ENCODE measurements around the gene RNF38.
"Not testable (repeated sequence)": the region's sequence is repeated elsewhere in the genome, so short reads cannot be mapped to it uniquely, and the experiment has no call there.

The RNF38 gene

DNA sequence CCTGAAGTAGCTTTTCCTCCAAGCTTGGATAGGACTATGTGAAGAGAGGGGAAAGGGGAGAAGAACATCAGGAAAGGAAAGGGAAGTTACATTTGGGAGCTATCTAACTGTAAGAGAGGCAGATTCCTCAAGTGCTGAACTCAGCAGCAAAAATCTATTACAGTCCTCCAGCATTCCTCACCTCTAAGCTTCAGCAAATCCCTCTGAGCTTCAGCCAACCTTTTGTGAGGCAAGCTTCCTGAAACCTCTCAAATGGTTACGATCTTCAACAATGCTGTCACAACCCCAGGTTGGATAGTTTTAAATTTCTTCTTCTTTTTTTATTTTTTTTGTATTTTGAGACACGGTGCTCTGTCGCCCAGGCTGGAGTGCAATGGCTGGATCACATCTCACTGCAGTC is 2.5 kb upstream of the RNF38 start:
- DNase-seq: no peak

DNA sequence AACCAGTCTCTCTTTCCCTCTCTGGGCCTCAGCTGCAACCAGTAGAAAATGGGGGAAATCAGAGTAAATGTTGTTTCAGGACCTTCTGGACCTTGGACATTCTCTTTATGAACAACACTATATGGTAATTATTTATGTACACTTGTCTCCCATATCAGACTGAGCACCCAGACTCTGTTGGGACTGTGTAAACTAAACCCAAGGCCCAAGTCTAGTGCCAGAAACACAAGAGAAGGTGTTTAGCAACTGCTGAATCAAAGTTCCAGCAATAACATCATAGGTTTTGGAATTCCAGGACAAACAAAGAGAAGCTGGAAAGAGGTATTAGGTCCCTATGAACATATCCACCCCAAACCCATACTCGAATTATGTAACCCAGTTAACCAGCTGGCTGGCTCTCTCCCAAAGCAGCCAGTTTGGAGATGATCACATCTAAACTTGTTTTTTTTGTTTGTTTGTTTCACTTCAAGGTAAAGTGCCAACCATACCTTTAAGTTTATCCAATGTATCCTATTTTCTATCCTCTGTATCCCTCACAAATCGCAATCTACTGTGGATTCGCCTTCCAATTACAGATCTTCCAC is 1.9 kb upstream of the RNF38 start:
- DNase-seq: no peak

DNA sequence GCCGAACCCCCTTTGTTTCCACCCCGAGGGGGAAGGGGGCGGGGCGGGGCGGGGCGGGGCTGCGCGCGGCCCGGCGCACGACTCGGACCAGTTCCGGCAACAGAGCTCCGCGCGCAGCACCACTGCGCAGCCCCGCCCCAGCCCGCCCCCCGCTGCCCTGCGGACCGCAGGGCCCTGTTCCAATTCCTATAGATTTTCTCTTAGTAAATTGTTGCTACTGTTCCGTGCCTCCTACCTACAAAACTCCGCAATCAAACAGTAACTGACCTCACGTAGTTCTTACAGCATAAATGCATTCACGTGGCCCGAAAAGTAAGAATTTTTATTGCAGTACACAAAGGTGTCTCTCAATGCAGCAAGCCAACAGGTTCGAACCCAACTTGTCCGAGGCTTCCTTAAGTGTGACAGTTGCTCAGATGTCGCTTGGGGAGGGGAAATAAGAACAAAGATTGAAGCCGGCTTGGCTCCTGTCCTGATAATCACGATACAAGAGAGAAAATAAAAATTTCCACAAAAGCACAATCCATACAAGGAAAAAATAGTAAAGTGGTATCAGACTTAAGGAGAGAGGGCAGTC is 1.2 kb upstream of the RNF38 start:
- DNase-seq: peak; percentile 63

DNA sequence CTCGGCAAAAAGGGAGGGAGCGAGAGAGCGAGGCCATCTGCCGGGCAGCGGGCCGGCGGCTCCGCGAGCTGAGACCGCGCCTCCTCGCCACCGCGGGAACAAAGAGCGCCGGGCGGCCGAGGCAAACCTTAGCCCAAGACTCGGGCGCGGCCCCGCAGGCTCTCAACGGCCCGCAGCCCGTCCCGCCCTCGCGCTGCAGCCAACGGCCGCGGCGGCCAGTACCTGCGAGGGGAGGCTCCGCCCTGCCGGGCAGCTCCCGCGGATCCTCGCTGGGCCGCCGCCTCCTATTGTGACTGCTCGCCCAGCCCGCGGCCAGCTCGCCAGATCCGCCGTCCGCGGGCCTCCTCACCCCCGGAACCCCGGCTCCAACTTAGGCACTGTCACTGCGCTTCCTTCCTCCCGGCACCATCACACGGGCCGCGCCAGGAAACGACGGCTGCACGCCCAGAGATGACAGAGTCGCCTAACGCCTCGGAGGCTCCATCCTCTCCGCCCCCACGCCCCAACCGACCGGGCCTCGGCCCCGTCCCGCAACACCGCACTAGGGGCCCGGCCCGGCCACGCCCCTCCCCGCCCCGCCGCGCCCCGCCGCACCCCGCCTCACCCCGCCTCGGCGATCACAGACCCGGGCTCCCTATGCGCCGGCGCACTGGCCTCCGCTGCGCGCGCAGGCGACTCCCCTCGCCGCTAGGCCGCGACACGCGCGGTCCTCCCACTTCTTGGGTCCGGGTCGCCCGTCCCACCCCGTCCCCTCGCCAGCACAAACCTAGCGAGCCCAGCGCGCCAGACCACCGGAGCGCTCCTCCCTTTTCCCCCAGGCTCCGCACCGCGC is 479 bp upstream of the RNF38 start:
- DNase-seq: peak; percentile 74

DNA sequence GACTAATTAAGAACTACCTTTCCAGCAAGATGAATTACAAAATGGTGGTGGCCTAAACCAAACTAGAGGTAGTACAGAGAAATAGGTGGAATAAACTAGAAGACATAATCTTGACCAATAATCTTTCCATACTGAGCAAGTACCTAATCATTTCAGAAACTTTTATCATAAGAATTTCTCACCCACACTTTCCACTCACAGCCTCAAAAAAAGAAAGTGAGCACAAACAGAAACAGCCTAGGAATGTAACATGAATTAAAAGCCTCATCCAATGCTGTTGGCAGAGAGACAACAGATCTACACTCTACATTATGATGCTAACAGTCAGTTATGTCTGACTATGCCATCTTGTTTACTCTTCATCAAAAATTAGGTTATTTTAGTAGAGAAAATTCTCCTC is 1.3 kb downstream of the RNF38 start:
- DNase-seq: no peak

DNA sequence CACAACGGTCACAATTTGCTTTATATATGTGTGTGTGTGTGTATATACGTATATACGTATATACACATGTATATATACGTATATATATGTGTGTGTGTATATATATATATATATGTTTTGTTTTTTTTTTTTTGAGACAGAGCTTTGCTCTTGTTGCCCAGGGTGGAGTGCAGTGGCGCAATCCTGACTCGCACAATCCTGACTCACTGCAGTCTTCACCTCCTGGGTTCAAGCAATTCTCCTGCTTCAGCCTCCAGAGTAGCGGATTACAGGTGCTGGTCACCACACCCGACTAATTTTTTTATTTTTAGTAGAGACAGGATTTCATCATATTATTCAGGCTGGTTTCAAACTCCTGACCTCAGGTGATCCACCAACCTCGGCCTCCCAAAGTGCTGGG is 3.1 kb downstream of the RNF38 start:
- no peak for DNase-seq

DNA sequence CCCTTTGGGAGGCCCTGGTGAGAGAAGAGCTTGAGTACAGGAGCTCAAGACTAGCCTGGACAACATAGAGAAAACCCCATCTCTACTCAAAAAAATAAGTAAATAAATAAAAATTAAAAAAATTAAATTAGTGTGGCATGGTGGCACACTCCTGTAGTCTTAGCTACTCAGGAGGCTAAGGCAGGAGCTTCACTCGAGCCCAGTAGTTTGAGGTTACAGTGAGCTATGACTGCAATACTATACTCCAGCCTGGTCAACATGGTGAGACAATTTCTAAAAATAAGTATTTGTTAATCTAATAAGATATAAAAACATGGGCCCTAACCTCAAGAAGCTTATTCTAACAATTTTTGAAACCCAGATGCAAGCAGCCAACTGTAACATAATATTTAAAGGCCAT is 7.6 kb downstream of the RNF38 start:
- DNase-seq: no peak

DNA sequence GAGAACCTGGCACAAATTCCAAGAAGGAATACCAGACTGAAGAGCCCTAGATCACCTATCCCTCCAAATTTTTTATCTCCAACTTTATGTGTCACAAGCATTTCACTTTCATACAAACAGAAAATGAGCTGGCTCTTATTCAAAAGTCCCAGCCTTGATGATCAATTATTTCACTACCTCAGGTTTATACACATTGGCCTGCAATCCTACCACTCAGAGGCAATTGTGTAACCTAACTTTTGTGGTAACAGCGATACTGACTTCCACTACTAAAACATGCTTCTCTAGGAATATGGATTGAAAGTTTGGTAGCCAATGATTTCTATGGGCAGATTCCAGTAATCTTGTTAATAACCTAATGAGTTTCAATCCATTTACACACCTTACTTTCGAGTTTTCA is 10.5 kb downstream of the RNF38 start:
- no peak for DNase-seq

DNA sequence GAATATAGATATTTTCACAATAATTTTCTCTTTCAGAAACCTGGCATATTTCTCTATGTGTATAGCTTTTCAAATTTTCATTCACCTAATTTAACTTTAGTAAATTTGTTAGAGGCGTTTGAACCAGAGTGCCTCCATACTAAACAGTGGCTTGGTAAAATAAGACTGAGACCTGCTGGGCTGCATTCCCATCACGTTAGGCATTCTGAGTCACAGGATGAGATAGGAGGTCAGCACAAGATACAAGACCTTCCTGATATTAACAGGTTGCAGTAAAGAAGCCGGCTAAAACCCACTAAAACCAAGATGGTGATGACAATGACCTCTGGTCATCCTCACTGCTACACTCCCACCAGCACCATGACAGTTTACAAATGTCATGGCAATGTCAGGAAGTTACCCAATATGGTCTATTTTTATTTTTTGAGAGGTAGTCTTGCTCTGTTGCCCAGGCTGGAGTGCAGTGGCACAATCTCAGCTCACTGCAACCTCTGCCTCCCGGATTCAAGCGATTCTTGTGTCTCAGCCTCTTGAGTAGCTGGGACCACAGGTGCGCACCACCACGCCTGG is 13.6 kb downstream of the RNF38 start:
- DNase-seq: not testable (repeated sequence)

DNA sequence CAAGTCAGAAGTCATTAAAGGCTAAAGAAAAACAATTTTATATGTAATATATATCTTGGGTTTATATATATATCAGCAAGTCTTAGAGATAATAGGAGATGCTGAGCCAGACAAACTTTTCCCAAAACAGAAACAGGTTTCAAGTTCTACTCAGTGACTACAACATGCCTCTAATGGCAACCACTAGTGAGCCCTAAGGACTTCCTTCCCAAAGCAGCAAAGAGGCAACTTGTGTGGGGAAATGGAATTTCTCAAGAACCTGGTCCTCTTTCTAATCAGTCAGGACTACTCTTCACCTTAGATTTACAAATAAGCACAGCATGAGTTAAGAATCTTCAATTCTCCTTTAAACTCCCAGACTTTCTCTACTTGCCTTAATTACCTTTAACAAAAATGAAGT is 17.6 kb downstream of the RNF38 start:
- DNase-seq: no peak

DNA sequence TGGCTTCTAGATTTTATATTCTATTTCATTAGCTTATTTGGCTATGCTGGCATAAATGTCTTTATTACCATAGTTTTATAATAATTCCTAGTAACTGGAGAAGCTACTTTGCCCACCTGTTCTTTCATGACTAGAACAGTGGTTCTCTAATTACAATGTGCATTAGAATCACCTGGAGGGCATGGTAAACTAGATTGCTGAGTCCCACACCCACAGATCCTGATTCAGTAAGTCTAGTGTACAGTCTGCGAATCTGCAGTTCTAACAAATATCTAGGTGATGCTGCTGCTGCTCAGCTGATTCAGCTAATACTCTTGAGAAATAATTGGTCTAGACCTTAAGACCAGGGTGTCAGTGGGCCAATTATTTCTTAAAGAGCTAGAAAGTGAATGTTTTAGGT is 35.5 kb downstream of the RNF38 start:
- DNase-seq: no peak

DNA sequence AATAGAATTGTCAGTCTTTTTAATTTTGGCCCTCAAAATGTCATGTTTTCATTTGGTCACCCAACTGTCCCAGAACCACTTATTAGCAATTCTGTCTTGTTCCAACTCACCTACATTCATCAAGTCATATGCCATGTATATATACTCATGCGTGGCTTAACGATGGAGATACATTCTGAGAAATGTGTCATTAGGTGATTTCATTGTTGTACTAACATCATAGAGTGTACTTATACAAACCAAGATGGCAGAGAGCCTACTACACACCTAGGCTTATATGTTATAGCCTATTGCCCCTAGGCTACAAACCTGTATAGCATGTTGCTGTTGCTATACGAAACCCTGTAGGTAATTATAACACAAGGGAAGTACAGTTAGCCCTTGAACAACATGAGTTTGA is 36.6 kb downstream of the RNF38 start:
- DNase-seq: no peak

DNA sequence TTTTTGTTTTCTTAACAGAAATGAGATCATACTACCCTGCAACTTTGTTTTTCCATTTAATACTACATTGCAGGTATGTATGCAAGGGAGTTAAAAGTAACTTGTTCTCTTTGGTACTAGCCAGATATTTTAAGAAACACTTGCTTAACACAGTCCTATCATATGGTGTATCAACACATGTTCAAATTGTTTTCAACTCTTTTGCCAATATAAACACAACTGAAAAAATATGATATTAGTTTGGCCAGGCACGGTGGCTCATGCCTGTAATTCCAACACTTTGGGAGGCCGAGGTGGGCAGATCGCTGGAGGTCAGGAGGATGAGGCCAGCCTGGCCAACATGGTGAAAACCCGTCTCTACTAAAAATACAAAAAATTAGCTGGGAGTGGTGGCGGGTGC is 41.6 kb downstream of the RNF38 start:
- DNase-seq: no peak

DNA sequence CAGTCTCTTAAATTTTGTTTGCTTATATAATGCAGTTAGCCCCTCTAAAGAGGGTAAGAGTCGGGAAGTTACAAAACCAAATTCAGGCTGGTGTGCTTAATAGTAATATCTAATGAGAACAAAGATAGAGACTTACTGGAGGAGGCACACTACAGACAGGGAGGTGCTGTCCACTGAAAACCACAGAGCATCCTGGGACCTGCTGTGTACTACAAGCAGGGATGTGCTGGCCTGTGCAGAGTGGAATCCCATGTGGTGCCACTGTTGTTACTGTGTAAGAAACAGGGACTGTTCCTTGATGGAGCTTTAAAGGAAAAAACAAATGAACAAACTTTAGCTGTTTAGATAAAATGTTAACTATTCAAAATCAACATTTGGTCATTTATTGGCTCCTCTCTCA is 42.4 kb downstream of the RNF38 start:
- no peak for DNase-seq

DNA sequence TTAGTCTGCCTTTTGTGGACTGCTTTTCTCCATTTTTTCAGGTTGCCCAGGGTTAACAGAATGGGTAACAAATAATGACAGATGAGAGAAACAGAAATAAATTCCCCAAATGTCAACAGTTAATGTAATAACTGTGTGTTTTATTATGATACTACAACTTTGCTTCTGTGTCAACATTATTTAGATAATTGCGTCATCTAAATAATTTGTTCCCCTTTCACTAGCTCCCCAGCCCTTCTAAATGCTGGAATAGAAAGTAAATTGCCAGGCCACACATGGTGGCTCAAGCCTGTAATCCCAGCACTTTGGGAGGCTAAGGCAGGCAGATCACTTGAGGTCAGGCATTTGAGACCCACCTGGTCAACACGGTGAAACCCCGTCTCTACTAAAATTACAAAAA is 53.5 kb downstream of the RNF38 start:
- DNase-seq: no peak

DNA sequence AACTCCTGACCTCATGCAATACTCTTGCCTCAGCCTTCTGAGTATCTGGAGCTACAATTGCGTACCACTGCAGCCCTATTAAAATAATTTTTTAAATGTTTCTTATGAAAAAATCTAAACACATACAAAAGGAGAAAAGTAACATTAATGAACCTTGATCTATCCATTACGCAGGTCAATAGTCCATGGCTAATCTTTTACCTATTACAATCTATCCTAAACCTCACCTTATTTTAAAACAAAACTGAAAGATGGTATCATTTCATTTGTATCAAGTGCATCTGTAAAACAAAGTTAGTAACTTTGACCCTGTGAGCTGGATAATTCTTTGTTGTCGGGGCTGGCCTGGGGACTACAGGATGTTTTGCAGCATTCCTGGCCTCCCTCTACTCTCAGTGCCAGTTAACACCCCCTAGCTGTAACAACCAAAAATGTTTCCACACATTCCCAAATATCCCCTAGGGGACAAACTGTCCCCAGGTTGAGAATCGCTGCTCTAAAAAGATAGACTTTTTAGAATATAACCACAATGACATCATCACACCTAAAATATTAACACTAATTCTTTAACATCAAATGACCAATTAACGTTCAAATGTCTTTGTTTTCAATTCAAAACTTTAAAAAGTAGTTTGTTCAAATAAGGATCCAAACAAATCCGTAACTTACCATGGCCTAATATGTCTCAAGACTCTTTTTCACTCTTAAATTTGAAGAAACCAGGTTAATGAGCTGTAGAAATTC is 54.8 kb downstream of the RNF38 start:
- DNase-seq: no peak

DNA sequence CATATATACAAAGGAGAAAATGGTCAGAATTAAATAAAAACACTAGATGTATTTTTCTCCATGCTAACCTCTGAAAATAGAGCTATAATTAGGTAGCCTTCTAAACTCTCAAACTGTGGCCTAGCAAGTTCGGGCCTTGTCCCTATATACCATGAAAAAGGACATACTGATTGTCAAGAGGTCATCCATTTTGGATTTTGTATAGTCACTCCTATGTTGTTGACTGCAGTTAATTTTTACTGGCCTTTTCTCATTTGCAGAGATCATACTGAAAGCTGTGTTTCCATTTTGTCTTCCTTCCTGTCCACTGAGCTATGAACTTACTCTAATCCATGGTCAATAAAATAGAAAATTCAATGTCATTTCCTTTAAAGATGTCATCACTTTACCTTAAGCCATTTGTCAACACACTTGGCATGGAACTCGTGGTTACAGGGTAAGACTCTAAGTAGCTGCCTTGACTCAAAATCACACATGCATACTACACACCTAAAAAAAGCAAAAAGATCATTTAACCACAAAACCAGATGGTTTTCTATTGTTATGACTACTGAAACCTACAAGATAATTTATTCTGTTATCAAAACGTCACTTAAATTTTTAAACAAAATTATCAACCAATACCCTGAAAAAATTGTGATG is 58.0 kb downstream of the RNF38 start:
- DNase-seq: no peak

DNA sequence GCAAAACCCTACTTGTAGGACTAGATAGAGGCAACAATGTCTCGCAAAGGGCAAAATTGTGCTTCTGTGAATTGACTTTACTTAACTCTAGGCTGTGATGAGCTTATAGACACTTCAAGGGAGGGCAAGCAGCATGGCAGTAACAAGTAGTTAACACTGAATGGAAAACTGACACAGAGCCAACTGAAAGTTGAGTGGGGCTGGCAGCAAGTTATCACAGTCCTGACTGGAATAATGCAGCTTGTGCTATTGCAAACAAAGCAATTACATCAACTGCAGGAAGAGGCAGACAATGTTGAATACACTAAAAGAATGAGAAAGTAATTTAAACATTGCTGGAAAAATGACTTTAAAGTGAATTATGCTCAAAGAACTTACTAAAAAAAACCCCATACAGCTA is 62.2 kb downstream of the RNF38 start:
- no peak for DNase-seq

DNA sequence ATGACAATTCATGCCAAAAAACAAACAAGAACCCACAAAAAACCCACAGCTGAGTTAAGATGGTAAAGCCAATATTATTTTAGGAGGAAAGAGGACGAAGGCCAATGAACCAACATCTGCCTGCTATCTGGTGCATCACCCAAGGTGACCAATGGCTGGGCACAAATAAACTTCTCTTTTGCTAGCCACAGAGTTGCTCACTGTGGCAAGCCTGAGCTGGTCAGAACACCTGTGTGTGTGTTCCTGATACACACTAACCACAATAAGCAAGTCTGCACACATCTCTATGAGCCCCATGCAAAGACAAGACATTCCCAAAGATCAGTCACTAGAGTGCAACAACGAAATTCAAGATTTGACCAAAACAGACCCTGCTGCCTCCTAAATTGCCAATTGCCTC is 63.1 kb downstream of the RNF38 start:
- DNase-seq: no peak

DNA sequence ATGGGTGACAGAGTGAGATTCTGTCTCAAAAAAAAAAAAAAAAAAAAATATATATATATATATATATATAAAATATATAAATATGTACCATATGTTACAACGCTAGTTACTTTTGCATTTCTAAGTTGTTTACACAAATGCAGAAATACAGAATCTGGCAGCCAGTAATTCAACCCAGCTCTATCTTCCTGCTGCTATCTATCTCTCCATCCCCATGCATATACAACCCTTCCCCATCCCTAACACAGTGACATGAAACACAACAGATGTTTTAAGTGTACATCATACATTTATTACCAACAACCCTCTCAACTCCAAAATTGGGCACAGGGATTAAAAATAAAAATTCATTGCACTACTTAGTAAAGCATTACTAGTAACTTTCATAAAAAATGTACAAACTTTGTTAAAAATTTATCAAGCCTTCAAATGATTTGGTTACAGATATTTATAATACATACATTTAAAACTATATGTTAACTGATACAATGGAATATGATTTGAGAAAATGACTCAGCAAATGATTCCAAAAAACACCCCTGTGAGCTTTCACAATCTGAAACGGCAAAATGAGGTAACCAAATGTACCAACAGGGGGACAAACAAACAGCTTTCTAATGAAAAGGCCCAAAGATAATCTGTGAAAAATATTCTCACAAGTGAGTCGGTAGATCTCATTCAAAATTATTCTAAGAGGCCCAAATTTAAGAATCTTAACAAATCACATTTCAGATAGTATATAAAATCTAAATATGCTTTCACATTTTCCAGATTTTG is 63.8 kb downstream of the RNF38 start:
- DNase-seq: no peak

DNA sequence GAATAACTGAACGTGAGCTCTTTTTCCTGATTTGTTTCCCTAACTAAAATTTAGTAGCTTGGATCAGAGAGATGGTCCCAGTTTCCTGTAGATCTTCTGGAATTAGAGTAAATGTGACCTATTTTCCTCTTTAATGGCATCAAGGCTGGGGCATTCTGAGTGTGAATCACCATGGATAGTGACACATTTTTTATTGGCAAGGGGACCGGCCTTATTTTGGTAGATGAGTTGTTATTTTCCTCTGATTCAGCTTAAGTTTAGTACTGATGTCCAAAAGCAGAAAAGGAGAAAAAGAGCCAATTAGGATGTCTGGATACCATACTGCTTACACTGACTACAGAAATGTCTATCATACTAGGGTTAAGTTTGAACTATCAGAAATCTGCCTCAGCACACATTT is 68.1 kb downstream of the RNF38 start:
- no peak for DNase-seq

DNA sequence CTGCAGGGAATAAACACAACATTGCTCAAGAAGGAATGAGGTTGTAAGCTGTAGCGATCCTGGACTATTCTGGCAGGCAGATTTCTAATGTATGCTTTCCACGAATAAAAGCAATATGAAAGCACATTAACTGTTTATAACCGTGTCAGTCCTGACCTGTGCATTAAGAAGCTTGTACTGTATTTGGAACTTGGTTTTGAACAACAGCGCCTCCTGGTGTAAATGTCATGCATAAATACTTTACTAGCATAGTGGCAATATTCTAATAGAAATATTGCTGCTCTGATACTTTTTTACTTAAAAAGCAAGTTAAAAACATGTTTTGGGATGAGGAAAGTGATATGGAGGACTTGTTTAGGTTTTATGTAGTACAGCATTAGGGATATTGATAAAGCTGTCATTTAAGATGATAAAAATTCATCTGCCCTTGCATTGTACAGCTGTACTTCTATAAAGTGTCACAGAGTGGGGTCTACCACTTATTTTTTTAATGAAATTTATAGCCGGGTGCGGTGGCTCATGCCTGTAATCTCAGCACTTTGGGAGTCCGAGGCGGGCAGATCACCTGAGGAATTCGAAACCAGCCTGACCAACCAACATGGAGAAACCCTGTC is 71.2 kb downstream of the RNF38 start:
- DNase-seq: peak; percentile 29

Data from NCI-H1048 (cell line).